GM12801 (cell line): ENCODE measurements around the gene ALG14.

Source experiments
- TF ChIP-seq, protein P1 (sequence below): IDR thresholded peaks from one replicate; pipeline ENCODE4 v1.5.1; 2011; ENCODE audit warnings: control low read depth; ENCODE audit not compliant: insufficient read length; ENCODE audit errors: extremely low read depth

The ALG14 gene

GRCh38 chr1:94949681-94950661 is 122.8 kb downstream of the ALG14 start:
- TF ChIP-seq, protein P1, sequence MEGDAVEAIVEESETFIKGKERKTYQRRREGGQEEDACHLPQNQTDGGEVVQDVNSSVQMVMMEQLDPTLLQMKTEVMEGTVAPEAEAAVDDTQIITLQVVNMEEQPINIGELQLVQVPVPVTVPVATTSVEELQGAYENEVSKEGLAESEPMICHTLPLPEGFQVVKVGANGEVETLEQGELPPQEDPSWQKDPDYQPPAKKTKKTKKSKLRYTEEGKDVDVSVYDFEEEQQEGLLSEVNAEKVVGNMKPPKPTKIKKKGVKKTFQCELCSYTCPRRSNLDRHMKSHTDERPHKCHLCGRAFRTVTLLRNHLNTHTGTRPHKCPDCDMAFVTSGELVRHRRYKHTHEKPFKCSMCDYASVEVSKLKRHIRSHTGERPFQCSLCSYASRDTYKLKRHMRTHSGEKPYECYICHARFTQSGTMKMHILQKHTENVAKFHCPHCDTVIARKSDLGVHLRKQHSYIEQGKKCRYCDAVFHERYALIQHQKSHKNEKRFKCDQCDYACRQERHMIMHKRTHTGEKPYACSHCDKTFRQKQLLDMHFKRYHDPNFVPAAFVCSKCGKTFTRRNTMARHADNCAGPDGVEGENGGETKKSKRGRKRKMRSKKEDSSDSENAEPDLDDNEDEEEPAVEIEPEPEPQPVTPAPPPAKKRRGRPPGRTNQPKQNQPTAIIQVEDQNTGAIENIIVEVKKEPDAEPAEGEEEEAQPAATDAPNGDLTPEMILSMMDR = no peak

- TF ChIP-seq, protein P1 = no peak
Observed at GRCh38 chr1:94947437-94947836, 125.3 kb downstream of the ALG14 start.

DNA sequence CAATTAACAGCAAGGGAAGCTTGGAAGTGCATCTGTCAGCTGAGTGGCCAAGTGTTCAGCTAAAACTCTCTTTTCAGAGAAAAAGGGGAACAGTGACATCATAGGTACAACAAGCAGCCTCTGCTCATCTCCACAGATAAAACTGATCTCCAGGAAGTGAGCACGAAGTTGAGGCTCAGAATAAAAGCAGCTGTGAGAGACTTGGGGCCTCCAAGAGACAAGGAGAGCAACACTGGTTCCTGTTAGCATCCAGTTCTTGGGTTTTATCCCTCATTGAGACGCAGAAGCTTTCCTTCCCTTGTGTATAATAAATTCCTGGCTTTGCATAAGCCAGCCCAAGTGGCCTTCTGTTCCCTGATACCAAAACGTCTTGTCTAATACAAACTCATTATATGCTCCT is 125.9 kb downstream of the ALG14 start:
- TF ChIP-seq, protein P1 = no peak

GRCh38 chr1:94942171-94943128 is 130.3 kb downstream of the ALG14 start:
- TF ChIP-seq, protein P1 = no peak

DNA sequence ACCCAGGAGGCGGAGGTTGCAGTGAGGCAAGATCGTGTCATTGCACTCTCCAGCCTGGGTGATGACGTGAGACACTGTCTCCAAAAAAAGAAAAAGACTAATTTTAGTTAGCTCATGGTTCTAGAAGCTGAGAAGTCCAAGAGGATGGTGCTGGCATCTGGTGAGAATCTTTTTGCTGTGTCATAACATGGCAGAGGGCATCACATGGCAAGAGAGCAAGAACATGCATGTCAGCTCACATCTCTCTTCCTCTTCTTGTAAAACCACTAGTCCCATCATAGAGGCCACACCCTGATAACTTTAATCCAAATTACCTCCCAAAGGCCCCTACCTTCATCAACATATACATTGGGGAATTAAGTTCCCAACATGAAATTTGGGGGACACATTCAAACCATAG is 132.0 kb downstream of the ALG14 start:
- TF ChIP-seq, protein P1 = no peak

GRCh38 chr1:94937820-94938219 is 134.9 kb downstream of the ALG14 start:
- TF ChIP-seq, protein P1 = no peak
